T-cell (primary cell): ENCODE data around the gene TPPP. TPM values are rescaled to one million over a fixed set of nuclear protein-coding genes. Genes with fewer than 3 reads are reported as not detected.

Experiments used
- ATAC-seq, 4 experiments: fragments of 200-7000 bp in 3 of 4; fragments of 150-1000 bp in 1 of 4; cut with Tn5 transposase; replicated peaks in 1 of 4; 1 replicate in 3 of 4; 2 replicates in 1 of 4; pipeline ENCODE4 v1.10.0; 2021; ENCODE audit warnings: moderate library complexity in 3 of 4, mild to moderate bottlenecking in 2 of 4, moderate number of reproducible peaks in 1 of 4
- CTCF ChIA-PET, 2 donors: fragments of 300-600 bp; sonication (Branson Sonifier 250); formaldehyde crosslinking; loops; one replicate each; lab custom pipeline; 2022; ENCODE audit warnings: antibody characterized with exemption in 2 of 2; lab: Charles Lee
- POLR2A ChIA-PET, 2 donors: fragments of 300-600 bp; sonication (Branson Sonifier 250); formaldehyde crosslinking; loops; one replicate each; lab custom pipeline; 2022; ENCODE audit warnings: antibody characterized with exemption in 2 of 2; lab: Charles Lee
- DNase-seq, 35 experiments: peaks; one replicate each; pipeline versions ENCODE4 v3.0.0 to v3.0.0-alpha.2; 2013 to 2023
- H3K27ac ChIP-seq: one replicate; pipeline ENCODE4 v1.5.1; 2013; ENCODE audit warnings: low read length
- H3K27me3 ChIP-seq, 2 experiments: replicated peaks in 1 of 2; 1 replicate in 1 of 2; 2 replicates in 1 of 2; pipeline versions ENCODE4 v1.6.1 to v1.7.0; 2013; ENCODE audit warnings: low read length in 1 of 2, mixed read lengths in 1 of 2; ENCODE audit not compliant: control insufficient read depth in 2 of 2, insufficient read depth in 2 of 2; ENCODE audit errors: extremely low read depth in 1 of 2
- H3K36me3 ChIP-seq, 2 donors: 1 replicate in 1 of 2; 2 replicates in 1 of 2; pipeline versions ENCODE4 v1.6.1 to v1.7.0; 2013; ENCODE audit warnings: low read length in 1 of 2; ENCODE audit not compliant: control insufficient read depth in 2 of 2, insufficient read depth in 1 of 2; ENCODE audit errors: extremely low read depth in 1 of 2
- H3K4me1 ChIP-seq, 2 experiments: 1 replicate in 1 of 2; 2 replicates in 1 of 2; pipeline versions ENCODE4 v1.6.1 to v1.7.0; 2013; ENCODE audit warnings: low read length in 2 of 2, mixed read lengths in 1 of 2; ENCODE audit not compliant: insufficient read depth in 2 of 2, control insufficient read depth in 1 of 2; ENCODE audit errors: extremely low read depth in 1 of 2
- H3K4me3 ChIP-seq, 2 donors: 1 replicate in 1 of 2; 2 replicates in 1 of 2; pipeline versions ENCODE4 v1.5.1 to v1.7.0; 2013; ENCODE audit warnings: mild to moderate bottlenecking in 2 of 2, low read length in 1 of 2, moderate library complexity in 1 of 2; ENCODE audit not compliant: control insufficient read depth in 1 of 2; ENCODE audit errors: extremely low read depth in 1 of 2
- H3K9me3 ChIP-seq: 2 replicates; pipeline ENCODE4 v1.7.0; 2013
- H3K27ac Mint-ChIP-seq, 2 donors: one replicate each; pipeline ENCODE4 v1.8.0; 2020 to 2021; ENCODE audit warnings: mild to moderate bottlenecking in 2 of 2, mixed read lengths in 2 of 2
- H3K27me3 Mint-ChIP-seq, 2 donors: one replicate each; pipeline ENCODE4 v1.8.0; 2021 to 2022; ENCODE audit warnings: mixed read lengths in 2 of 2
- H3K36me3 Mint-ChIP-seq: one replicate; pipeline ENCODE4 v1.8.0; 2021; ENCODE audit warnings: mixed read lengths
- H3K4me1 Mint-ChIP-seq, 3 donors: one replicate each; pipeline ENCODE4 v1.8.0; 2020 to 2022; ENCODE audit warnings: mixed read lengths in 3 of 3, mild to moderate bottlenecking in 1 of 3
- H3K4me3 Mint-ChIP-seq, 3 donors: one replicate each; pipeline ENCODE4 v1.8.0; 2020 to 2022; ENCODE audit warnings: mild to moderate bottlenecking in 3 of 3, mixed read lengths in 3 of 3, moderate library complexity in 3 of 3
- H3K9me3 Mint-ChIP-seq, 3 donors: one replicate each; pipeline ENCODE4 v1.8.0; 2020 to 2022; ENCODE audit warnings: mixed read lengths in 3 of 3
- WGBS: methylation state at CpG from one replicate; pipeline ENCODE4 v1.1.5; 2013; ENCODE audit warnings: missing lambda C conversion rate; ENCODE audit not compliant: insufficient coverage; 5-methylcytosine and 5-hydroxymethylcytosine counted together
- total RNA-seq, 35 experiments: library from RNA in 6 of 35; stranded (reverse) in 6 of 35; fragments of 120-200 nt in 1 of 35; gene quantifications; one replicate each; pipeline versions ENCODE4 v1.2.1 to v1.2.4 and lab custom pipeline; 2013 to 2026

Gene TPPP
- total RNA-seq, 5 donors from 2014 or later (not counting 1 experiment from before 2014, with no cell fraction given) = 0.73 to 8.2 (median 1.1) TPM

DNA sequence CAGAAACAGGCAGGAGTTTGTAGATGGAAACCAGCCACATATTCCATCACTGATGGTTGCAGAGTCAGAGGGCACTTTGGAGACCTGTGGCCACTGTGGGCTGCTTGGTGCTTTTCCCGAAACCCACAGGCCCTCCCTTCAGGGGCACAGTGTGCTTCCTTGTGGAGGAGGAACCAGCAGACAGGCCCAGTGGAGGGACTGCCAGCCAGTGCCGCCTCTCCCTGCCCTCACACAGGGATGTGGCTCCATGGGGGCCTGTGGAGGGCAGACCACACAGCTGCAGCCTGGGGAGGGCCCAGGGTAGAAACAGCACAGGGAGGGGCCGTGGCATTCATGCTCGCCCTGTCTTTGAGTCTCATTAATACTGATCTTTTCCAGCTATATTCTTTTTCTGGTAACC is 45.8 kb downstream of the TPPP start:
- Histone ChIP-seq H3K9me3 (no peaks in the 10 kb centered on the region), H3K4me3 (no peak overlapping the region), H3K27me3 (no peaks in the 10 kb centered on the region), H3K4me1 (no peaks in the 10 kb centered on the region), H3K27ac (no peak overlapping the region), H3K36me3 (peaks cover 10 to 11% of the 10 kb centered on the region in 2 donors)
- ChIA-PET POLR2A (no interaction called here), CTCF (interaction anchor here in 1 of 2 donors (0.6 kb wide), 1 partner anchor 479 kb away, joined by 3 read pairs; no protein-coding TSS in a partner anchor)
- H3K9me3 Mint-ChIP-seq = no peaks in the 10 kb centered on the region
- no peaks in the 10 kb centered on the region for H3K27me3 Mint-ChIP-seq
- no peak overlapping the region for H3K4me3 Mint-ChIP-seq
- no peak overlapping the region for H3K27ac Mint-ChIP-seq
- no CpG with 5 or more reads among the region's 4 CpGs for WGBS
- H3K4me1 Mint-ChIP-seq = no peaks in the 10 kb centered on the region
- peaks cover 15% of the 10 kb centered on the region for H3K36me3 Mint-ChIP-seq
- DNase-seq (no peak), ATAC-seq (no peak)

DNA sequence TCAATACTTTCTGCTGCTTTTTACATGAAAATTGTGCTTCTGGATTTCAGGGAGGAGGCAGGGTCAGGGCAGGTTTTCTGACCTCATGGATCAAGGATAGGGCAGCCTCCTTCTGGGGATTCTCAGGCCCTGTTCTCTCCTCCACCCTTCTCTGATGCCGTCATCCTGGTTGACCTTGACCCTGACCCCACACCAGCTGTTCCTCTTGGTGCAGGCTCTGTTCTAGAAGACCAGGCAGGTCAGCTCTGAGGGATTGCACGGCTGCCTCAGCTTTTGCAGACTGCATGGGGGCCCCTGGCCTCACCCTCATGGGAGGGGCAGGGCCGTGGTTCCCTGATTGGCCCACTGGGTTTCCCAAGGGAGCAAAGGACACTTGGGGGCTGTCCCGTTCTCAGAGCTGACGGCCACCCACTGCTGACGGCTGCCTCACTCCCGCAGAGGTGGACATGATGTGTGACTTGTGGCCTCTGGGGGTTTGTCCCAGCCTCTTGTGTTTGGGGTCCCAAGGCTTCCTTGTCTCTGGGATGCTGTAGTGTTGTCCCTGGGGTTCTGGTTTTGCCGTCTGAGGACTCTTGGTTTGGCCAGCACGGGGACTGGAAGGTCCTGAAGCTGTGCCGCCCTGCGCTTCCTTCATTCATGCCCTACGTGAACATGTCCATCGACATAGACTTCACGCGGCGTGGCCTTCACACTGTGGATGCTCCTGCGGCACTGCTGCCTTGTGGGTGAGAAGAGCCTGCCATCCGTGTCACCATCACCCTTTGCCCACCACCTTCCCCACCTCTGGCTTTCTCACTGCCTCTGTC is 46.6 kb downstream of the TPPP start:
- CTCF ChIA-PET = interaction anchor here in 1 of 2 donors (0.6 kb wide), 1 partner anchor 480 kb away, joined by 3 read pairs; no protein-coding TSS in a partner anchor
- WGBS = 97% methylated on average over 7 of the region's 18 CpGs
- DNase-seq = no peak
- Mint-ChIP-seq H3K27me3 (no peaks in the 10 kb centered on the region), H3K36me3 (peaks cover 16% of the 10 kb centered on the region), H3K9me3 (no peaks in the 10 kb centered on the region), H3K27ac (no peak overlapping the region), H3K4me1 (no peaks in the 10 kb centered on the region), H3K4me3 (no peak overlapping the region)
- no peak overlapping the region for H3K27ac ChIP-seq
- H3K27me3 ChIP-seq = no peaks in the 10 kb centered on the region
- H3K4me1 ChIP-seq = no peaks in the 10 kb centered on the region
- no peak overlapping the region for H3K4me3 ChIP-seq
- POLR2A ChIA-PET = no interaction called here
- H3K9me3 ChIP-seq = no peaks in the 10 kb centered on the region
- peaks cover 7 to 14% of the 10 kb centered on the region in 2 donors for H3K36me3 ChIP-seq
- no peak for ATAC-seq

DNA sequence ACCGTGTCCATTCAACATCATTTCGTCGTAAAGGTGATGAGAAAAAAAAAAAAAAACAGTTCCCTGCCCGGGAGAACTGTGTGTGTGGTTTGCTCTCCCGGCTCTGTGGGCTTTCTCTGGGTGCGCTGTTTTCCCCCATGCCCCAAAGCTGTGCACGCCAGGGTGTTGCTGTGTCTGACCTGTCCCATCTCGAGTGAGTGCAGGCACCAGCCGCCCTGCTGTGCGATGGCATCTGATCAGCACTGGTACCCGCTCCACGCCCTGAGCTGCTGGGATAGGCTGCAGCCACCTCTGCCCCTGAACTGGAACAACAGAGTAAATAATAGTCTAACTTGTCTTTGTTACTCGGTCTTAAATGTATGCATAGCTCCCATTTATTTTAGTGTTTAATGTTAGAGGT is 47.7 kb downstream of the TPPP start:
- H3K36me3 ChIP-seq = peaks cover 7 to 25% of the 10 kb centered on the region in 2 donors
- no peaks in the 10 kb centered on the region for H3K4me1 ChIP-seq
- Mint-ChIP-seq H3K27ac (no peak overlapping the region), H3K4me3 (no peak overlapping the region), H3K9me3 (no peaks in the 10 kb centered on the region), H3K36me3 (peaks cover 21% of the 10 kb centered on the region), H3K27me3 (no peaks in the 10 kb centered on the region), H3K4me1 (no peaks in the 10 kb centered on the region)
- WGBS = 90% methylated on average over 7 of the region's 13 CpGs
- H3K9me3 ChIP-seq = no peaks in the 10 kb centered on the region
- no peak for ATAC-seq
- DNase-seq = no peak
- H3K27me3 ChIP-seq = no peaks in the 10 kb centered on the region
- H3K4me3 ChIP-seq = no peak overlapping the region
- H3K27ac ChIP-seq = no peak overlapping the region
- POLR2A ChIA-PET = interaction anchor here in 1 of 2 donors (0.6 kb wide), 1 partner anchor 9 kb away, joined by 4 read pairs; no protein-coding TSS in a partner anchor
- CTCF ChIA-PET = no interaction called here

DNA sequence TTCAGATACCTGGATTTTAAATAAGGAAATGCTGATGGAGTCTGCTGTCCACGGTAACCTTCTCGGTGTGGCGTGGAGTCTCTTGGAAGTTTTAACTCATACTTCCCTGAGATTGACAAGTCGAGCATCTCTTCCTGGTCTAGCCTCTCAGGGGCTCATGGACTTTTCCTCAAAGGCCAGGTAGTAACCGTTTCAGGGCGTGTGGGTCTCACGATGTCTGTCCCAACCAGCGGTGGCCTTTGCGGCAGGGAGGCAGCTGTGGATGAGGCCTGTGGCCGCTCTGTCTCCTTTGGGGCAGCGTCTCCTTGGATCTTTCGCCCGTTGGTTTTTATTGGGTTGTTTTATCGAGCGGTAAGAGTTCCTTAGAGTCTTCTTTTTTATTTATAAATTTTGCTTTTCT is 48.2 kb downstream of the TPPP start:
- ChIA-PET CTCF (no interaction called here), POLR2A (interaction anchor here in 1 of 2 donors (0.6 kb wide), 1 partner anchor 8 kb away, joined by 4 read pairs; no protein-coding TSS in a partner anchor)
- ATAC-seq (no peak), DNase-seq (no peak)
- Histone ChIP-seq H3K9me3 (no peaks in the 10 kb centered on the region), H3K4me1 (no peaks in the 10 kb centered on the region), H3K27me3 (no peaks in the 10 kb centered on the region), H3K4me3 (no peak overlapping the region), H3K36me3 (peaks cover 7 to 26% of the 10 kb centered on the region in 2 donors), H3K27ac (no peak overlapping the region)
- 94% methylated on average over 4 of the region's 15 CpGs for WGBS
- Mint-ChIP-seq H3K4me3 (no peak overlapping the region), H3K27ac (no peak overlapping the region), H3K27me3 (no peaks in the 10 kb centered on the region), H3K9me3 (no peaks in the 10 kb centered on the region), H3K4me1 (no peaks in the 10 kb centered on the region), H3K36me3 (peaks cover 25% of the 10 kb centered on the region)

DNA sequence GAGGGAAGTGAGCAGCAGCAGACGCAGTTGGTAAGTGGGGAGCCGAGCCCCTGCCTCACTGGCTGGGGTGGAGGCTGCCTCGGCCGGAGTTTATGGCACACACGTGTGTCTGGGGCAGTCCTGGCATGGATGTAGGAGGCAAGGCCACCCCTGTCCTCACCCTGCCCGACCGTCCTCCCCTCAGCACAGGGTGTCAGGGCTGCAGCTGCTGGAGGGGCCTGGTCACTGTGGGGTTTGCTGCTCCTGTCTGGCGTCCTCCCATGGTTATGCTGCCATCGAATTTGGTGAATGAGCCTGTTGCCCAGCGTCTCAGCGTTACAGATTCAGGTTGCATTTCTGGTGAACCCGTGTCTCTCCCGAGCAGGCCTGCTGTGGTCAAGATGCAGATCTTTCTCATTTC is 48.6 kb downstream of the TPPP start:
- Histone ChIP-seq H3K9me3 (no peaks in the 10 kb centered on the region), H3K36me3 (peaks cover 10 to 28% of the 10 kb centered on the region in 2 donors), H3K27me3 (no peaks in the 10 kb centered on the region), H3K4me3 (no peak overlapping the region), H3K27ac (no peak overlapping the region), H3K4me1 (no peaks in the 10 kb centered on the region)
- no peak overlapping the region for H3K4me3 Mint-ChIP-seq
- DNase-seq (no peak), ATAC-seq (no peak)
- H3K36me3 Mint-ChIP-seq = peaks cover 27% of the 10 kb centered on the region
- no peaks in the 10 kb centered on the region for H3K9me3 Mint-ChIP-seq
- no peaks in the 10 kb centered on the region for H3K27me3 Mint-ChIP-seq
- no peaks in the 10 kb centered on the region for H3K4me1 Mint-ChIP-seq
- ChIA-PET POLR2A (no interaction called here), CTCF (no interaction called here)
- 97% methylated on average over 7 of the region's 13 CpGs for WGBS
- no peak overlapping the region for H3K27ac Mint-ChIP-seq

DNA sequence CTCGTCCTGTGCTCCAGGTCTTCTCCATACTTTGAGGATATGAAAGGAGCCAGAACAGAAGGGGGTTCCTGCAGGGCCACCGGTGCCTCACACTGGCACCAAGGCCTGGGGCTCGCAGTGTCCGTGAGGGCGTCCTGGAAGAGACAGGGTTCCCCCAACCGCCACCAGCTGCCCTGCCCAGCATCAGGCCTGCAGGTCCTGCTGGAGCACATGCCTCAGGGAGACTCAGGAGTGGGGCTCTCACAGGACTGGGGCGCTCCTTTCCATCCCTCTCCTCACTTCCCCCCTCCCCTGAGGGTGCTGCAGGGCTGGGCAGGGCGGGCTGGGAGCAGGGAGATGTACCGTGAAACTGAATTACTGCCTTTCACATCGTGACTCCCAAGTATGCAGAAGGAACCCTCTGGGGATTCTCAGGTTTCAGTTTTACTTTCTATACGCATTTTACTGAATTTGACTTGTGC is 49.3 kb downstream of the TPPP start:
- no peaks in the 10 kb centered on the region for H3K9me3 Mint-ChIP-seq
- no peak overlapping the region for H3K4me3 Mint-ChIP-seq
- no peaks in the 10 kb centered on the region for H3K27me3 ChIP-seq
- H3K4me3 ChIP-seq = no peak overlapping the region
- peaks cover 27% of the 10 kb centered on the region for H3K36me3 Mint-ChIP-seq
- ChIA-PET POLR2A (no interaction called here), CTCF (no interaction called here)
- H3K4me1 Mint-ChIP-seq = no peaks in the 10 kb centered on the region
- DNase-seq (no peak), ATAC-seq (no peak)
- H3K4me1 ChIP-seq = no peaks in the 10 kb centered on the region
- no peak overlapping the region for H3K27ac ChIP-seq
- H3K27me3 Mint-ChIP-seq = no peaks in the 10 kb centered on the region
- no peaks in the 10 kb centered on the region for H3K9me3 ChIP-seq
- 77% methylated on average over 8 of the region's 11 CpGs for WGBS
- H3K27ac Mint-ChIP-seq = no peak overlapping the region
- H3K36me3 ChIP-seq = peaks cover 10 to 29% of the 10 kb centered on the region in 2 donors
